Measurements from ENCODE around the gene USP47.

- TF ChIP-seq KHSRP (IDR thresholded peaks at IDR 0.05) (no peak), MXI1 (IDR thresholded peaks at IDR 0.05; ENCODE audit: low read depth, low read length) (no peak), ZNF592 (IDR thresholded peaks at IDR 0.05) (no peak), CTCF (IDR thresholded peaks at IDR 0.05 in 2 of 3, conservative IDR thresholded peaks at IDR 0.05 in 1 of 3; ENCODE audit: insufficient read depth in 2 of 3, low read depth in 1 of 3, low read length in 3 of 3) (no peak), ZNF354B (CRISPR knock-in tag; IDR thresholded peaks at IDR 0.05) (no peak), CREM (IDR thresholded peaks at IDR 0.05; ENCODE audit: low read depth) (no peak), ZNF282 (CRISPR knock-in tag; IDR thresholded peaks at IDR 0.05) (no peak), ZBTB26 (CRISPR knock-in tag; IDR thresholded peaks at IDR 0.05) (no peak), FOXP4 (CRISPR knock-in tag; IDR thresholded peaks at IDR 0.05; ENCODE audit: borderline replicate concordance) (no peak), HNRNPLL (IDR thresholded peaks at IDR 0.05; ENCODE audit: low read depth, low read length, poor library complexity, severe bottlenecking) (no peak), HNRNPL (IDR thresholded peaks at IDR 0.05; ENCODE audit: low read depth, low read length) (no peak)
Measured at GRCh38 chr11:11860103-11860979, 18.6 kb downstream of the USP47 start.
